Measurements from ENCODE around the gene CENPP. TPM values are rescaled to one million over a fixed set of nuclear protein-coding genes. Genes with fewer than 3 reads are reported as not detected.

The CENPP gene
- total RNA-seq, 4 donors from 2014 or later: 0.88 to 12.0 (median 4.3) TPM

- no peaks in the 10 kb centered on the region for H3K36me3 ChIP-seq
- no peaks in the 10 kb centered on the region for H3K27me3 ChIP-seq
- peak in 1 of 2 donors; percentile 37 for DNase-seq
- intact Hi-C loops (cut with DNase I; ENCODE audit: low total_unique reads): no loop called here
- no peaks in the 10 kb centered on the region for H3K9me3 ChIP-seq
- H3K4me1 ChIP-seq: peaks cover 12 to 13% of the 10 kb centered on the region in 2 donors
- no peak for TF ChIP-seq CTCF (IDR thresholded peaks at IDR 0.05)
- TF ChIP-seq POLR2A (IDR thresholded peaks at IDR 0.05): no peak
- no peak overlapping the region for H3K4me3 ChIP-seq
- peak overlapping the region; percentile 77 to 84 for H3K27ac ChIP-seq
These were observed 290.5 kb downstream of the CENPP start for GRCh38 chr9:92616199-92616641.

- intact Hi-C loops (cut with DNase I; ENCODE audit: low total_unique reads): no loop called here
- Histone ChIP-seq H3K27ac (peak overlapping the region; percentile 77 to 84), H3K27me3 (no peaks in the 10 kb centered on the region), H3K4me3 (no peak overlapping the region), H3K9me3 (no peaks in the 10 kb centered on the region), H3K36me3 (no peaks in the 10 kb centered on the region), H3K4me1 (peaks cover 12 to 13% of the 10 kb centered on the region in 2 donors)
- peak; percentile 45 to 50 for DNase-seq
- TF ChIP-seq CTCF (IDR thresholded peaks at IDR 0.05) (no peak), POLR2A (IDR thresholded peaks at IDR 0.05) (no peak)
These were observed 290.9 kb downstream of the CENPP start for GRCh38 chr9:92616655-92617111.

GRCh38 chr9:92617195-92617813 lies 291.6 kb downstream of the CENPP start:
- peak overlapping the region; percentile 77 to 84 for H3K27ac ChIP-seq
- no peaks in the 10 kb centered on the region for H3K36me3 ChIP-seq

GRCh38 chr9:92617951-92618510 lies 292.3 kb downstream of the CENPP start:
- no peaks in the 10 kb centered on the region for H3K27me3 ChIP-seq
- H3K36me3 ChIP-seq: no peaks in the 10 kb centered on the region
- TF ChIP-seq CTCF (IDR thresholded peaks at IDR 0.05): no peak
- no peak for TF ChIP-seq POLR2A (IDR thresholded peaks at IDR 0.05)
- no peaks in the 10 kb centered on the region for H3K9me3 ChIP-seq
- intact Hi-C loops (cut with DNase I; ENCODE audit: low total_unique reads): no loop called here
- DNase-seq: peak in 1 of 2 donors; percentile 12
- H3K27ac ChIP-seq: peak overlapping the region; percentile 77 to 84
- H3K4me1 ChIP-seq: peaks cover 12 to 13% of the 10 kb centered on the region in 2 donors
- no peak overlapping the region for H3K4me3 ChIP-seq

More at GRCh38 chr9:92617195-92617813, 291.6 kb downstream of the CENPP start:
- intact Hi-C loops (cut with DNase I; ENCODE audit: low total_unique reads): no loop called here
- no peak overlapping the region for H3K4me3 ChIP-seq
- peak in 1 of 2 donors; percentile 23 for DNase-seq
- H3K27me3 ChIP-seq: no peaks in the 10 kb centered on the region
- no peak for TF ChIP-seq CTCF (IDR thresholded peaks at IDR 0.05)
- TF ChIP-seq POLR2A (IDR thresholded peaks at IDR 0.05): no peak
- H3K9me3 ChIP-seq: no peaks in the 10 kb centered on the region
- H3K4me1 ChIP-seq: peaks cover 12 to 13% of the 10 kb centered on the region in 2 donors

- Histone ChIP-seq H3K36me3 (no peaks in the 10 kb centered on the region), H3K4me1 (peaks cover 12 to 13% of the 10 kb centered on the region in 2 donors), H3K9me3 (no peaks in the 10 kb centered on the region), H3K27ac (peak overlapping the region; percentile 77 to 84), H3K27me3 (no peaks in the 10 kb centered on the region), H3K4me3 (no peak overlapping the region)
- peak; percentile 60 to 75 for DNase-seq
- intact Hi-C loops (cut with DNase I; ENCODE audit: low total_unique reads): no loop called here
- TF ChIP-seq POLR2A (IDR thresholded peaks at IDR 0.05) (no peak), CTCF (IDR thresholded peaks at IDR 0.05) (no peak)
These were observed 293.0 kb downstream of the CENPP start for GRCh38 chr9:92618633-92619225.
